Stimulated activated CD8-positive, alpha-beta memory T cell treated with anti-CD3 and anti-CD28 coated beads, Interleukin-4, amount 100 ng/mL, for 4 hours (primary cell): ENCODE measurements around the gene NDUFS2.

Experiments
- DNase-seq, 2 donors: peaks; one replicate each; pipeline ENCODE4 v3.0.0-alpha.2; 2020; ENCODE audit warnings: low read depth in 2 of 2, low spot score in 1 of 2

The NDUFS2 gene

DNA sequence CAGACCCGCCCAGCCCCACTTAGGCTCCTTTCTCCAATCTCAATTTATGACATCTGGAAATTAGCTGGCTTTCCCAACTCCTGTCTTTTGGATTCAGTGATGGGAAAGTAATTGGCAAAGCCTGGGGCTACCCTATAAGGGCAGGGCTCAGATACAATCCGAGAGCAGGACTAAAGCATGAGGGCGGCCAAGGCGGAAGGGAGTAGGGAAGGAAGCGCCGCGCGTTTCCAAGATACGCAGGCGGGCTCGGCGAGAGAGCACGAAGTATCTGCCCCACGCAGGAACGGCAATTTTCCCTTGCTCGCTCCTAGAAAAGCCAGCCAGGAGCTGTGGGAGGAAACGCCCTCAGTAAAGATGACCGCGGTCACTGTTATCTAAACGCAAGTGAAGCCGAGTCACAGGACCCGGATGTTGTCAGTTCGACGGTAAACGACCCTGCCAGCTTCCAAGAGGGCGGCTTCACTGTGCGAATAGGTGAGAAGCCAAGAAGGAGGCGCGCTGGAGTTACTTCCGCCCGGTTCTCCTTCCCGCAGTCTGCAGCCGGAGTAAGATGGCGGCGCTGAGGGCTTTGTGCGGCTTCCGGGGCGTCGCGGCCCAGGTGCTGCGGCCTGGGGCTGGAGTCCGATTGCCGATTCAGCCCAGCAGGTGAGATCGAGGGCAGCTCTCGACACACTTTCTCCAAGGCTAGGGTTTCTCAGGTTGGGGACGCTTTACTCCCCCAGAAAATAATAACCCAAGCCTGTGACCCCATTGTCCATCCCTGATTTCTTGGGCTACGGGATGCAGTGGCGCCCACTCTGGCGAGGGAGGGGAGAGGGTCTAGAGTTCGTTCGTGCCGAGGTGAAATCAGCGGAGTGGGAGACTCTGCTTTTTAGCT is at the start of gene NDUFS2:
Gene NDUFS2 (plus strand): TSS at position 532 of the 877 bp plus-strand sequence. CDS start 19 bp downstream, at position 551.
- DNase-seq, result peak; percentile 90 to 94

DNA sequence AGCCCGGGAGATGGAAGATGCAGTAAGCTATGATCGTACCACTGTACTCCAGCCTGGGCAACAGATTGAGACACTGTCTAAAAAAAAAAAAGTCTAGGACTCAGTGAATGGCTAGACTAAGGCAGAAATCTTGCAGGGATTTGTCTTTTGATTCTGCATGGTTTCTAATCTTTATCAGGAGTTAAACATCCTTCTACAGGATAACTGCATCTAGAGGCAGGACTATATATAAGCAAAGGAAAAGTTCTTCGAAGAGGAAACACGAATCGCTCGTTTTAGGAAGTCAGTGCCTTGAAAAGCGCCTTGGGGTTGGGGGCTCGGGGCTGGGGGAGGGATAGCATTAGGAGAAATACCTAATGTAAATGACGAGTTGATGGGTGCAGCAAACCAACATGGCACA is 49.0 kb upstream of the NDUFS2 start:
- no peak for DNase-seq

DNA sequence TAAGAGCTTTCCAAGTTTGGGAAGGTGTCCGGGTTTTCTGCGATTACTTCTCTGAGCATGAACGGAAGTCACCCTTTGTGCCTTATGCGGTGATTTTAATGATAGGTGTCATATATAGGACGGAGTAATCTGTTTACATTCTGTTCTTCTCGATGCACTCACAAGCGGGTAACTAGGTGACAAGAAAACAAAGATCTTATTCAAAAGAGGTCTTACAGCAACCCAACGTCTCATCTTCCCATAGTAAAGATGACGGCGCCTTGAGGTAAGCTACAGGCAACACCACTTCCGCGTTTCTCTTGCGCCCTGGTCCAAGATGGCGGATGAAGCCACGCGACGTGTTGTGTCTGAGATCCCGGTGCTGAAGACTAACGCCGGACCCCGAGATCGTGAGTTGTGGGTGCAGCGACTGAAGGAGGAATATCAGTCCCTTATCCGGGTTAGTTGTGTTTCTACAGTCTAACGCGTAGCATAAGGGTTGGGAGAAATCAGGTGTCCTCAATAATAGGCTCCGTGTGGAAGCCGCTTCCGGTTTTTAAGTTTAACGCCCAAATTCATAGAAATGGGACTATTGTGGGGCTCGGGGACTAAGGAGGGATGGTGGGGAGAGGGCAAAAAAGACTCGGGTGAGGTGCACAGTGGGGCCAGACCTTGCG is 48.4 kb upstream of the NDUFS2 start, which contains the start of gene UFC1:
Gene UFC1 (plus strand): TSS at position 297 of the 656 bp plus-strand sequence. CDS start 20 bp downstream, at position 317.
- DNase-seq, result peak; percentile 58 to 61

DNA sequence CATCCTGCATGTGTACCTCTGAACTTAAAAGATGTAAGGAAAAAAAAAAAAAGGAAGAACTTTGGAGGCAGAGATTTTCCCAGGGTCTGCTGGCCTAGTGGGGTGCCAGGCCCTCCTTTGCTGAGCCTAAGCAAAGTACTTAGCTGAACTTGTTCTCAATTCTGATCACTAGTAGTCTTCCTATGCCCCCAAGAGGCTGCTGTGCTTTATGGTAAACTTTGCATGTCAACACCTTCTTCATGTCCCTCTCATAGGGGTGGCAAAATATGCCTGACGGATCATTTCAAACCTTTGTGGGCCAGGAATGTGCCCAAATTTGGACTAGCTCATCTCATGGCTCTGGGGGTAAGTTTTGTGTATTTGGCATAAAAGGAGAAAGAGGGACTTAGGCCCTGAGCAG is 44.3 kb upstream of the NDUFS2 start:
- no peak for DNase-seq

DNA sequence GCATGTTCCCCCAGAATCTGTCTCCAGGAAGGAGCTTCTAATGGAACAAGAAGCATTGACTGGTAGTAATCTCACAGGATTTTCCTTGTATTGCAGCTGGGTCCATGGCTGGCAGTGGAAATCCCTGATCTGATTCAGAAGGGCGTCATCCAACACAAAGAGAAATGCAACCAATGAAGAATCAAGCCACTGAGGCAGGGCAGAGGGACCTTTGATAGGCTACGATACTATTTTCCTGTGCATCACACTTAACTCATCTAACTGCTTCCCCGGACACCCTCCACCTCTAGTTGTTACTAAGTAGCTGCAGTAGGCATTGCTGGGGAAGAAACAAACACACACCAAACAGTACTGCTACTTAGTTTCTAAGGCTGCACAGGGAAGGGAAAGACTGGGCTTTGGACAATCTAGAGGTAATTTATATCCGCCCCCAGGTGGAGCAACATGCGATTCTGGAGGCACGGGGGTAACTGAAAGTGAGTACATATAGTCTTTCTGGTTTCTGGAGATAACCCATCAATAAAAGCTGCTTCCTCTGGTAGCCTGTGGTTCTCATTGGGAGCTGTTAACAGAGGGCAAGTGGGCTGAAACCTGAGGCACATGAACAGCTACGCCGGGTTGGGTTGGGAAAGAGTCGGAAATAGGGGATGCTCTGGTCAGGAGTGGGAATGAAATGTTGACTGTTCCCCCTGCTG is 43.7 kb upstream of the NDUFS2 start:
- DNase-seq, result no peak

DNA sequence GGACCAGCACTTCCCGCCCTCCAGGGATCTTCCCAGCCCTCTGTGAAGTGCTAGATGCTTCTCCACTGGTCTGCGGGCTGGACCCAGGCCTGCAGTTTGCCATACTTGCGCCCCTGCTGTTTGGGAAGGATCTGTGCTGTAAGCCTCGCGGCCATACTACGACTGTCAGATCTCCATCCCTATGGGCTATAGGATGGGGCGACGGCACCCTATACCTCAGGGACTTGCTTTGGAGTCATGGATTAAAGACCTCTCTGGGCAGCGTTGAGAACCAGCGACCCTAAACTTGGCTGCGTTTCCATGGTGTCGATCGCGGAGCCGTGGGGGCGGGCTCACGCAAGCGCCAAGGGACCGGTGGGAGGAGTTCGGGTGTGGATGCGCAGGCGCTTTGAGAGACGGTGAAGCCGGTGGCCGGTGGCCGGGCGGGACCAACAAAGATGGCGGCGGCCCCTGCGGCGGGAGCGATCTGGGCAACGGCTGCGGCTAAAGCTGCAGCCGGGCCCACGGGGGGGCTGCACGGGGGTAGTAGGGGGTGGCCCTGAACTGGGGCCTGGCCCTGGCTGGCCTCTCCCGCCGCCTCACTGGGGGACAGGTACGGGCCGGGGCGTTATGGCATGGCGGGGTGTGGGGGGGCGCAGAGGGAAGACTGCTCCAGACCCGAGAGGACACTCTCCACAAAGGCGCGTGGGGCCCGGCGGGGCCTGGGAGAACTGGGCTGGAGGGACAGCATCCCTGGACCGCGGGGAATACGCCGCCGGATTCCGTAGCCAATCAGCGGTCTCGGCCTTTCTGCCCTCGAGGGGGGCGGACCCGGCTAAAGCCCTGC is 42.9 kb upstream of the NDUFS2 start, which contains the start of gene USP21:
Gene USP21 (plus strand): TSS at position 414 of the 826 bp plus-strand sequence. CDS start 1,141 bp downstream, outside the sequence.
- peak; percentile 85 to 87 for DNase-seq

DNA sequence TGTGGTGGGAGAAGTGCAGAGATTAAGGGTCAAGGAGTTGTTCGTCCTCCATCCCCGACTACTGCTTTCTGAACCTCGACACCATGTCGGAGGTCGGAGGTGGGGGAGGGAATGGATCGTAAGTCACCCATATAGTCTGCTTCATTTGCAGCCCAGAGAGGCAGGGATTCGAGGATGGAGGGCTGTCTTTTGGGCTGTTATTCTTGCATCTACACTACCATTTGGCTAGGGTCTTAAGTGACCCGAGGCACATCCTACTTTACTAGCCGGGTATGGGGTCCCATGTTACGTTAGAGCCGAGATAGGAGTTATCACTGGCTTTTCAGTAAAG is 42.3 kb upstream of the NDUFS2 start:
- no peak for DNase-seq

DNA sequence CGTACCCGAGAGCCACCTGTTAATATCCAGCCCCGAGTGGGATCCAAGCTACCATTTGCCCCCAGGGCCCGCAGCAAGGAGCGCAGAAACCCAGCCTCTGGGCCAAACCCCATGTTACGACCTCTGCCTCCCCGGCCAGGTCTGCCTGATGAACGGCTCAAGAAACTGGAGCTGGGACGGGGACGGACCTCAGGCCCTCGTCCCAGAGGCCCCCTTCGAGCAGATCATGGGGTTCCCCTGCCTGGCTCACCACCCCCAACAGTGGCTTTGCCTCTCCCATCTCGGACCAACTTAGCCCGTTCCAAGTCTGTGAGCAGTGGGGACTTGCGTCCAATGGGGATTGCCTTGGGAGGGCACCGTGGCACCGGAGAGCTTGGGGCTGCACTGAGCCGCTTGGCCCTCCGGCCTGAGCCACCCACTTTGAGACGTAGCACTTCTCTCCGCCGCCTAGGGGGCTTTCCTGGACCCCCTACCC is 41.5 kb upstream of the NDUFS2 start:
- DNase-seq, result no peak

DNA sequence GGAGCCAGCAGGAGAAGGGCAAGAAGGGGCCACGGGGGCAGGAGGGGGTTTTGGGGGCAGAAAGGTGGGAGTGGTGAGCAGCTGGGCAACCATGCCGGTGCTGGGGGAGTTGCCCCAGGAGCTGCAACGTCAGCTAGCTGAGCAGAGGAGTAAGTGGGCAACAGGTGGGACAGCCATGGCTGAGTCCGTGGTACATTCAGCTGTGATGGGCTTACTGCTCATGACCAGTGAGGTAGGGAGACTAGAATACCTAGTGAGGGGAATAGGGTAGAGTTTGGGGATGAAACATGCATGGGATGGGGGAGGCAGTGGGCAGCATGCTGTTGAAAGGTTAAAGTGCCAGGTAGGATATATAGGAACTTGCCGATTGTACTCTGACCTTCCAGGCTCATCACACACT is 40.5 kb upstream of the NDUFS2 start:
- no peak for DNase-seq

DNA sequence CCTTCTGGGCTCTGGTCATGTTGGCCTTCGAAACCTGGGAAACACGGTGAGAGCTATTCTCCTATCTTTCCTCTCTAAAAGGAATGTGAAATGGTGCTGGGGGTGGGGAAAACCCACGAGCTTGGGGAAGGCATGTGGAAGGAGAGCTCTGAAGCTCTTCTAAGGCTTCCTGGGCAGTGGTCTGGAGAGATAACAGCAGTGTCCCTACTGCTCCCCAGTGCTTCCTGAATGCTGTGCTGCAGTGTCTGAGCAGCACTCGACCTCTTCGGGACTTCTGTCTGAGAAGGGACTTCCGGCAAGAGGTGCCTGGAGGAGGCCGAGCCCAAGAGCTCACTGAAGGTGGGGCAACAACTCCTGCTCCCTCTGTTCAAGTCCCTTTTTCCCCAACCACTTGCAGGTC is 40.1 kb upstream of the NDUFS2 start:
- no peak for DNase-seq

DNA sequence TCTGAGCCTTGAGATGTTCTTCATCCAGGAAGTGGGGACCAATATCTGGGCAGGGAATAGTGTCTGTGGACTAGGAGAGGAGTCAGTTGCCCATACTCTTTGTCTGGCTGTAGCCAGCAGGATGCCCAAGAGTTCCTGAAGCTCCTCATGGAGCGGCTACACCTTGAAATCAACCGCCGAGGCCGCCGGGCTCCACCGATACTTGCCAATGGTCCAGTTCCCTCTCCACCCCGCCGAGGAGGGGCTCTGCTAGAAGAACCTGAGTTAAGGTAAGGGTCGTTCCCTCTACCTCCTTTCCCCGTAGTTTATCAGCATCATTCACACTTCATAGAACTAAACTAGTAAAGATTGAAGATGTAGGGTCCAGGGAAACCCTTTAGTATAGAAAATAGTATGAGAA is 39.4 kb upstream of the NDUFS2 start:
- no peak for DNase-seq

DNA sequence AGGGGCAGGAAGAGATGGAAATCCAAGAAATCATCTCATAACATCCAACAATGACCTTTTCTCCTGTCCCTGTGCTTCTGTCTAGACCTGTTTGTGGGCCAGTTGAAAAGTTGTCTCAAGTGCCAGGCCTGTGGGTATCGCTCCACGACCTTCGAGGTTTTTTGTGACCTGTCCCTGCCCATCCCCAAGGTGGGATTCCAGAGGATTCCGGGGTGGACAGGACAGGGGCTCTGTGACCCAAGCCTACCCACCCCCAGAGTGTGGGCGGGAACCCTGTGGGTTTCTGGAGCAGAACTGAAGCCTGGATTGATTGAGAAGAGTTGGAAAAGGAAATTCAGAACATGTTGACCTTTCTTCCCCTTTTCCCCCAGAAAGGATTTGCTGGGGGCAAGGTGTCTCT is 38.4 kb upstream of the NDUFS2 start:
- DNase-seq, result no peak

DNA sequence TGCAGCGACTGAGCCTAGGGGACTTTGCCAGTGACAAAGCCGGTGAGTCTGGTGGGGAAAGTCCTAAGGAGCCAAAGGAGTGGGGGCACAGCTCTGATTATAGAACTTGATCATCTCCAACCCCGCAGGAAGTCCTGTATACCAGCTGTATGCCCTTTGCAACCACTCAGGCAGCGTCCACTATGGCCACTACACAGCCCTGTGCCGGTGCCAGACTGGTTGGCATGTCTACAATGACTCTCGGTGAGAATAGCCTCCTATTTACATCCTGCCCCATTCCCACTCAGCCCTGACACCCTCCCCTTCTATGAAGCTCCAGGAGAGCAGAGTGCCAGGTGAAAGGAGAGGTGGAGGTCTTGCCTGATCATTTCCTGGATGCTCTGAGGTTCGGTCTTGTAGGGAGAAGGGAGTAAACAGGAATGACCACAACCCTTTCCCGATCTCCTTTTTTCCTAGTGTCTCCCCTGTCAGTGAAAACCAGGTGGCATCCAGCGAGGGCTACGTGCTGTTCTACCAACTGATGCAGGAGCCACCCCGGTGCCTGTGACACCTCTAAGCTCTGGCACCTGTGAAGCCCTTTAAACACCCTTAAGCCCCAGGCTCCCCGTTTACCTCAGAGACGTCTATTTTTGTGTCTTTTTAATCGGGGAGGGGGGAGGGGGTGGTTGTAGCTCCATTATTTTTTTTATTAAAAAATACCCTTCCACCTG is 37.1 kb upstream of the NDUFS2 start:
- no peak for DNase-seq

DNA sequence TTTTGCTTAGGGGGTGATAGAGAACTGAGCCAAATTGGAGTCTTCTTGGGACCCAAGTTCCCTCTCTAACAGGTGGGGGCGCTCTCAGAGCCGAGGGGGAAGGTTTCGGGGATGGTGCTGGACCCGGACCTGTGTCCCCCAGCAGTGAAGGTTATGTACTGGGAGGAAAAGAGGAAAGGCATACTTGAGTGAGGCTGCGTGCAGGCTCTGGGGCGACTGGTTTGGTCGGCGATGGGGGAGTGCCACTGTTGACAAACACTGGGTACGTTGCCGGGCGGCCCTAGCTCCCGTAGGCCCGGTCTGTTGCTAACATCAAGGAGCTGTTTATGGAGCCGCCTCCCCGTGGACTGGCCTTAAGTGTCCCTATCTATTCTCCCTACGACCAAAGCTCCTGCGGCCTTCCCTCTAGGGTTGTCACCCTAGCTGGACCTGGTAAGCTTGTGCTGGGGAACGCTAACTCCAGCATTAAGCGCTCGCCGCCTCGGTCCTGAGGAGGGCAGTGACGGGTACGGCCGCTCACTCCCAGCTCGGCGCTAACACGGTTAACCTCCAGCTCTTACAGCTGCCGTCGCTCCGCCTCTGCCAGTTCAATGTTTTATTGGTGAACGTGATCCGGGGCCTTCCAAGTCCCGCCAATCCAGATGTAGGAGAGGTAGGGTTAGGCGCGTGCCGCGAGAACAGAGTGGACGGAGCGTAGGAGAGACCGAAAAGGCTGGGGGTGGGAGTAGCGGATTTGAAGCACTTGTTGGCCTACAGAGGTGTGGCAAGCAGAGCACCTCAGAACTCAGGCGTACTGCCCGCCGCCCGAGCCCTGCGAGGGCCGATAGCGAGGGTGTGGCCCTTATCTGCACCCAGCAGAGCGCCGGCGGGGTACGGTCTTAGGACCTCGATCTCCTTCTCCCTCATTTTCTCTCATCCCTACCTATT is 36.2 kb upstream of the NDUFS2 start, which contains the start of gene PPOX:
Gene PPOX (plus strand): TSS at position 685 of the 927 bp plus-strand sequence. CDS start 422 bp downstream, outside the sequence.
- DNase-seq, result peak; percentile 80 to 83

DNA sequence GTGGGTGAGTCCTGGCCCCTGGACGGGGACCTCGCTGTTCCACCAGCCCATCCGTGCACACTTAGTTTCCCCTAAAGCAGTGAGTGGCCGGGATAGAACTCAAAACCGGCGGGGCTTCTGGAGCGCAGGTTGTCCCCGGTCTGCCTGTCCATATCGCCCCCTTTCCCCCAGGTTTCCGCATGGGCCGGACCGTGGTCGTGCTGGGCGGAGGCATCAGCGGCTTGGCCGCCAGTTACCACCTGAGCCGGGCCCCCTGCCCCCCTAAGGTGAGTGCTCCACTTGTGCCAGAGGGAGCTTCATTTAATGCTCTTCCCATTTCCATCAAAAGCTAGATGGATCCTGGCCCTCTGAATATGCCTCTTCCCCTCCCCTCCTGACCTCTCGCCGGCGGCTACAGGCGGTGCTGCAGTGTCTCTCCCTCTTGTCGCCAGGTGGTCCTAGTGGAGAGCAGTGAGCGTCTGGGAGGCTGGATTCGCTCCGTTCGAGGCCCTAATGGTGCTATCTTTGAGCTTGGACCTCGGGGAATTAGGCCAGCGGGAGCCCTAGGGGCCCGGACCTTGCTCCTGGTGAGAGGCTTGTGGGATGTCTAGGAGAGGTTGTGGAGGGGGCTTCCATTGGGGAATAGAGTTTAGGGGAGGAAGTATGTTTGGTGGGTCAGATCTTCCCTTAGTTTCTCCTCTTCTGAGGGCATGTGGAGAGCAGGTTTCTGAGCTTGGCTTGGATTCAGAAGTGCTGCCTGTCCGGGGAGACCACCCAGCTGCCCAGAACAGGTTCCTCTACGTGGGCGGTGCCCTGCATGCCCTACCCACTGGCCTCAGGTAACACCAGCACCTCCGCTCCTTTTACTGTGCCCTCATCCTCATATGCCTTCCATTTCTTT is 35.3 kb upstream of the NDUFS2 start:
- DNase-seq, result no peak

DNA sequence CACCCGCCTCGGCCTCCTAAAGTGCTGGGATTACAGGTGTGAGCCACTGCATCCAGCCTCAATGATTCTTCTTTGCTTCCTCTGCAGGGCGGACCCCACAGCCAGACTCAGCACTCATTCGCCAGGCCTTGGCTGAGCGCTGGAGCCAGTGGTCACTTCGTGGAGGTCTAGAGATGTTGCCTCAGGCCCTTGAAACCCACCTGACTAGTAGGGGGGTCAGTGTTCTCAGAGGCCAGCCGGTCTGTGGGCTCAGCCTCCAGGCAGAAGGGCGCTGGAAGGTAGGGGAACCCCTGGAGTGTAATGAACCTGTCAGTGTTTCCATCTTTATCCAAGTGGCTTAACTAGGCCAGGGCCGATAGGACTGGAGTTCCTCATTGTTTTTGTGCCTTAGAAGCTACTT is 33.3 kb upstream of the NDUFS2 start:
- no peak for DNase-seq

DNA sequence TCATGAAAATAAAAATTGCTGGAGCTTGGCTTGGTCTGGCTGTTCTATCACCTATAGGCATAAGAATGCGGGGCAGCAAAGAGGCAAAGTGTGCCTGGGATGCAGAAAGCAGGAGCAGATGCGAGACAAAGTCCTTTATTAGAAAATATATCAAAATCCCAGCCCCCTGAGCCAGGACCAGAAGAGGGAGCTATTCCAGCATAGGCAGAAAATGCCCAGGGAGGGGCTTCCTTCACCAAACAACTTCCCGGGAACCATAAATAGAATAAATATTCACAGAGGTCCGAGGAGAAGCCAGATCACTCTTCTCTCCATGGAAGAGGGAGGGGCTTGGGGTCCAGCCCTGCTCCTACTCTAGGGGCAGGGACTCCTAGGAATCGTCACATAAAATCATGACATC is 31.0 kb upstream of the NDUFS2 start:
- DNase-seq, result no peak

DNA sequence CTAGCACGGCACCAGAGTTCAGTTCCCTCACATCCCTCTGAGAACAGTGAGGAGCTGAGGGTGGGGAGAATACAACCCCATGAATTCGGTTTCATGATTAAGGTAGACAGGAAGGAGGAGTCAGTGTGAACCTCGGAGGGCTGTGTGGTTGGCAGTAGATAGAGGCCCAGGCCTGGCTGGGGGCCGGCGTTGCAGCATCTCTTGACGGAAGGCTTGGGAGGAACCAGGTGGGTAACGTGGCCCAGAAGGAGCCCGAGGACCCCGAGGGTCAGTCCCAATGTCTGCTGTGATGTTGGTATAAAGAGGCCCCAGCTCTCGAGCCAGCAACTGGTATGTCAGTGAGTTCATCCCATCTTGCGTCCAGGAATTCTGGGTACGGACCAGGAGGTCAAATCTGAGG is 30.5 kb upstream of the NDUFS2 start:
- DNase-seq, result no peak
